Stimulated activated CD4-positive, alpha-beta T cell treated with anti-CD3 and anti-CD28 coated beads, Interleukin-15, amount 100 ng/mL, for 48 hours (primary cell): ENCODE measurements around the gene ZNF467.
A peak's percentile ranks its signal among the peaks of the same experiment; 100 is the strongest.

Experiments
- DNase-seq, 2 donors: peaks; one replicate each; pipeline ENCODE4 v3.0.0-alpha.2; 2020; ENCODE audit warnings: low read depth in 2 of 2

ZNF467 gene

GRCh38 chr7:149806726-149807125, 33.3 kb upstream of the ZNF467 start:
- no peak for DNase-seq

- DNase-seq, result no peak
These were observed 30.7 kb upstream of the ZNF467 start for GRCh38 chr7:149804106-149804505.

GRCh38 chr7:149803551-149804074, 30.2 kb upstream of the ZNF467 start:
- DNase-seq, result no peak

DNA sequence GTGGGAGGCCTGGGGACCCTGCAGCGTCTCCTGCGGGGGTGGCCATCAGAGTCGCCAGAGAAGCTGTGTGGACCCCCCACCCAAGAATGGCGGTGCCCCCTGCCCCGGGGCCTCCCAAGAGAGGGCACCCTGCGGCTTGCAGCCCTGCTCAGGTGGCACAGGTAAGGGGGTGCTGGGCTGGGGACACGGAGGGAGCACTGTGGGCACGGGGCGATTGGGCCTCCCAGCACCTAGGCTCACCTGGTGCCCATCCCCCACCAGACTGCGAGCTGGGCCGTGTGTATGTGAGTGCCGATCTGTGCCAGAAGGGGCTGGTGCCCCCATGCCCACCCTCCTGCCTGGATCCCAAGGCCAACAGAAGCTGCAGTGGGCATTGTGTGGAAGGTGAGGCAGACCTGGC, 29.6 kb upstream of the ZNF467 start:
- no peak for DNase-seq

- DNase-seq, result no peak
These were observed 28.4 kb upstream of the ZNF467 start for GRCh38 chr7:149801816-149802215.

DNA sequence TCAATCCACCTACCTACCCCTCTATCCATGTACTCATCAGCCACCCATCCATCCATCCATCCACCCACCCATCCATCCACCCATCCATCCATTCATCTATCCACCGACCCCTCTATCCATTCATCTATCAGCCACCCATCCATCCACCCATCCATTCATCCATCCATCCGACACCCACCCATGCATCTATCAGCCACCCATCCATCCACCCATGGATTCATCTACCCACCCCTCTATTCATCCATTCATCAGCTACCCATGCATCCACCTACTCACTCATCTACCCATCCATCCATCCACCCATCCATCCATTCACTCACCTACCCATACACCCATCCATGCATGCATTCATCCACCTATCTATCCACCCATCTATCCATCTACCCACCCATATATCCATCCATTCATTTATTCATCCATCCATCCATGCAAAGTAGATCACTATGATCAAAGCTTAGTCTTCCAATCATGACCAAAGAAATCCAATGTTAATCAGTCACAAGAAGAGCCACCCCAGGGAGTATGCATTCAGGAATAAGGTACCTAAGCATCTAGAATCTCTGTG, 27.7 kb upstream of the ZNF467 start:
- no peak for DNase-seq

GRCh38 chr7:149800169-149800555, 26.8 kb upstream of the ZNF467 start:
- DNase-seq, result no peak

DNA sequence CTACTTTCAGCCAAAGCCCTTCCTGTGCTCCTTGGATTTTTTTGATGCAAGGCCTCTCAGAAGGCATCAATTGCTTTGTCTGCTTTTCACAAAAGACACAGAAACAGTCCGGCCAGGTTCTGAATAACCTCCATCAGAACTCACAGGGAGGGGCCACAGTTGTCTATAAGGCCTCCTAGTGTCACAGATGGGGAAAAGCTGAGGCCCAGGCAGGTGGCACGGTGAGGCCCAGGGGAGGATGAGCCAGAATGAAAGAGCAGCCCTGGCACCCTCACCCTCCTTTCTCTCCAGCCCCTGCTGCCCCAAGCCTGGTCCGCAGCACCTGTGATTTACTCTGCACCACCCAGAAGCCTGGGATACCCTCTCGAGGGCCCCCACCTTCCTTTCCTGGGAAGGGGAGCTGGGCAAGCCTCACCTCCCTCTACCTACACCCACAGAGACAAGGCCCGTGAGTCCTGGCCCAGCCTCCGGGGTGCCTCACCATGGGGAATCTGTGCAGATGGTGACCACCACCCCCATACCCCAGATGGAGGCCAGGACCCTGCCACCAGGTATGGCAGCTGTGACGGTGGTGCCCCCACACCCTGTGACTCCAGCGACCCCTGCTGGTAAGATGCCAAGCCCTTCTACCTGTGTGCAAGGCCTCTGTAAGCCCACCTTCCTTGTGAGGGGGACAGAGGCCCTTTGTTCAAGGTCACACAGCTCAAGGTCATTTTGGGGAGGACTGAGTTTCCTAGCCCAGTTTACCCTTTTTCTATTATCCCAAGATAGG, 26.2 kb upstream of the ZNF467 start:
- DNase-seq, result peak; percentile 16 to 50

GRCh38 chr7:149797771-149798170, 24.4 kb upstream of the ZNF467 start:
- no peak for DNase-seq

DNA sequence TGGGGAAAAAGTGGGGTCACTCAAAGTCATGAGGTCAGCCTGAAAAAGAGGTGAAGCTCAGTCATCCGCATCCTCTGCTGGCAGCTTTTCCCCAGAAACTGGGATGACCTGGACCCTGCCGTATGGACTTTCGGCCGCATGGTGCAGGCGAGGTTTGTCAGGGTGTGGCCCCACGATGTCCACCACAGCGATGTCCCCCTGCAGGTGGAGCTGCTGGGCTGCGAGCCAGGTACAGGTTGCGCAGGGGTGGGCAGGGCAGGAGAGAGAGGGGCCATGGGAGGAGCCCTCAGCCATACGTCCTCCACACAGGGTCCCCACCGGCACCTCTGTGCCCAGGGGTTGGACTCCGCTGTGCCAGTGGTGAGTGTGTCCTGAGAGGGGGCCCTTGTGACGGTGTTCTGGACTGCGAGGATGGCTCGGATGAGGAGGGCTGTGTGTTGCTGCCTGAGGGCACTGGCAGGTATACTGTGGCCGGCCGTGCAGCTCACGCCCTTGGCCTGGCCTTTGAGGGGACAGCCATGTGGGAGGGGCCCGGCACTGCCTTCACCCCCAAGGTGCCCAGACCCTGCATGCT, 23.0 kb upstream of the ZNF467 start:
- DNase-seq, result no peak

DNA sequence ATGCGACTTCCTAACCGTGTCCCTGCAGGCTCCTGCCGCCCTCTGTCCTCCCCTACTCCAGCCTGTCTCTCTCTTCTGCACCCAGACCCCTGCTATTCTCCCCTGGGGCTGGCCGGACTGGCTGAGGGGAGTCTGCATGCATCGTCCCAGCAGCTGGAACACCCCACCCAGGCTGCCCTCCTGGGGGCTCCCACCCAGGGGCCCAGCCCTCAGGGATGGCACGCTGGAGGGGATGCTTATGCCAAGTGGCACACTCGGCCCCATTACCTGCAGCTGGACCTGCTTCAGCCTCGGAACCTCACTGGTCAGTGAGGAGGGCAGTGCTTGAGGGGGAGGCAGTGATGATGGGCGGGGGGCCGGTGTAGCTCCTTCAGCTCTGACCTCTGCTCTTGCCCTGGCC, 21.7 kb upstream of the ZNF467 start:
- no peak for DNase-seq

DNA sequence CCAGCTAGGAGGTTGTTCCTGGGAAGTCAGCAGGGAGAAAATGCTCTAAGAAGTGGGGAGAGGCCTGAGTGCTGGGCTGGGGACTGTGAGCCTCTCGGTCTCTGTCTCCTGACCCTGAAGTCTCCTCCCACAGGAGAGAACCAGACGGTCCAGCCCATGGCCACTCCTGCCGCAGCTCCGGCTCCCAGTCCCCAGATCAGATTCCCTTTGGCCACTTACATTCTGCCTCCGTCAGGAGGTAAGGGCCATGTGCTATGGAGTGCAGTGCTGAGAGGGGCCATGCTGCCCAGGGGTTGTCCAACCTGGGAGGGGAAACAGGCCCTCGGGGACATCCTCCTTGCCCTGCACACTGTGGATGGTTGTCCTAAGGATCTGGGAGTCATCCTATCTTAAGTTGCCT, 21.3 kb upstream of the ZNF467 start:
- no peak for DNase-seq

DNA sequence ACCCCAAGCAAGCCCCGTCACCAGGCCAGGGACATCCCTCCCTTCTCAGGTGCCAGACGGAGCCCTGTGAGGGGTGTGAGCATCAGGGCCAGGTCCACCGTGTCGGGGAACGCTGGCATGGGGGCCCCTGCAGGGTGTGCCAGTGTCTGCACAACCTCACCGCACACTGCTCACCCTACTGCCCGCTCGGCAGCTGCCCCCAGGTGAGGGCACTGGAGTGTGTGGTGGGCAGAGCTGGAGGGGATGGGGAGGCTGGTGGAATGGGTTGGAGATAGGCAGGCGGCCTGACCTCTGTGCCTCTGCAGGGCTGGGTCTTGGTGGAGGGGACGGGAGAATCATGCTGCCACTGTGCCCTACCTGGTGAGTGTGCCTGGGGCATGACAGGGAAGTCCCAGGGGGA, 19.9 kb upstream of the ZNF467 start:
- DNase-seq, result no peak

- no peak for DNase-seq
These were observed 18.8 kb upstream of the ZNF467 start for GRCh38 chr7:149792220-149792595.

GRCh38 chr7:149791411-149792219, 18.2 kb upstream of the ZNF467 start:
- DNase-seq, result no peak

GRCh38 chr7:149790754-149791360, 17.5 kb upstream of the ZNF467 start:
- DNase-seq, result no peak

DNA sequence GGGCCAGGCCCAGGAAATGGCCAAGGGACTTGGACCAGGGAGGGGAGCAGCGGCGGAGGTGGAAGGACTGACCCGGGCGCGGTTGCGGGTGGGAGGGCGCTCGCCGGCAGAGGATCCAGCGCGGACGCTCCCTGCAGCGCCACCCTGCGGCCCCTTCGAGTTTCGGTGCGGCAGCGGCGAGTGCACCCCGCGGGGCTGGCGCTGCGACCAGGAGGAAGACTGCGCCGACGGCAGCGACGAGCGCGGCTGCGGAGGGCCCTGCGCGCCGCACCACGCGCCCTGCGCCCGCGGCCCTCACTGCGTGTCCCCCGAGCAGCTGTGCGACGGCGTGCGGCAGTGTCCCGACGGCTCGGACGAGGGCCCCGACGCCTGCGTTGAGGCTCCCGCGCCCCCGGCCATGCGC, 16.8 kb upstream of the ZNF467 start:
- peak in 1 of 2 donors; percentile 35 for DNase-seq

DNA sequence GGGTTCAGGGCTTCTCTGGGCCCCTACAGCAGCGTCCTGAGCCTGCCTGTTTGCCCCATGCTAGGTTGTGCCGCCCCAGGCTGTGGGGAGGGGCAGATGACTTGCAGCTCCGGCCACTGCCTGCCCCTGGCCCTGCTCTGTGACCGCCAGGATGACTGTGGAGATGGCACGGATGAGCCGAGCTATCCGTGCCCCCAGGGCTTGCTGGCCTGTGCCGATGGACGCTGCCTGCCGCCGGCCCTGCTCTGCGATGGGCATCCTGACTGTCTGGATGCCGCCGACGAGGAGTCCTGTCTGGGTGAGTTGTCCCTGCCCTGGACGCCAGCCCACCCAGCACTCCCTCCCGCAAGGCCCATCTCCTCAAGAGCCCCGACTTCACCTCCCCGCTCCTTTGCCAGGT, 15.7 kb upstream of the ZNF467 start:
- DNase-seq, result no peak

GRCh38 chr7:149788300-149788851, 15.0 kb upstream of the ZNF467 start:
- no peak for DNase-seq

DNA sequence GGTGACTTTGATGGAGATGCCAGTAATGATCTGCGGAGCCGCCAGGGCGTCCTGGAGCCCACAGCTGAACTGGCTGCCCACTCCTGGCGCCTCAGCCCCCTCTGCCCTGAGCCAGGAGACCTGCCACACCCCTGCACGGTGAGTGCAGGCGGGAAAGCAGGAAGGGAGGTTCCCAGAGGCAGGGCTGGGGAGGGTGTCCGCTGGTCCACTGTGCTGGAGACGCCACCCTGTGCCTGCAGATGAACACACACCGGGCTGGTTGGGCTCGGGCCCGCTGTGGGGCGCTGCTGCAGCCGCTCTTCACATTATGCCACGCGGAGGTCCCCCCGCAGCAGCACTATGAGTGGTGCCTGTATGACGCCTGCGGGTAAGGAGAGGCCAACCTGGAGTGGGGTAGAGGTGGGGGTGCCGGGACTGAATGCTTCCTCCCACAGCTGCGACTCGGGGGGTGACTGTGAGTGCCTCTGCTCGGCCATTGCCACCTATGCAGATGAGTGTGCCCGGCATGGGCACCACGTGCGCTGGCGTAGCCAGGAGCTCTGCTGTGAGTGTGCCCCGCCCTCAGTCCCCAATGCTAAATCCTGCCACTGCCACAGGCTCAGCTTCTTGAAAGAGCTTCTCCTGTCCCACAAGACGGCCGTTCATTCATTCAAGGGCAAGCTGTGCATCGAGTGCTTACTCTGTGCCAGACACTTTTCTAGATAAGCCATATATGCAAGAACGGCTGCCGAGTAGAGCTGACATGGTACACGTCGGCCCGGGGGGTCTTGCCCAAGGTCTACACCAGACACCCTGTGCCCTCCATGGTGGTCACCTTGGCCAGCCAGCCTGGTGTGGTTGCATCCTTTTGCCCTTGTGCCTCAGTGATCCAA, 14.3 kb upstream of the ZNF467 start:
- peak in 1 of 2 donors; percentile 23 for DNase-seq

DNA sequence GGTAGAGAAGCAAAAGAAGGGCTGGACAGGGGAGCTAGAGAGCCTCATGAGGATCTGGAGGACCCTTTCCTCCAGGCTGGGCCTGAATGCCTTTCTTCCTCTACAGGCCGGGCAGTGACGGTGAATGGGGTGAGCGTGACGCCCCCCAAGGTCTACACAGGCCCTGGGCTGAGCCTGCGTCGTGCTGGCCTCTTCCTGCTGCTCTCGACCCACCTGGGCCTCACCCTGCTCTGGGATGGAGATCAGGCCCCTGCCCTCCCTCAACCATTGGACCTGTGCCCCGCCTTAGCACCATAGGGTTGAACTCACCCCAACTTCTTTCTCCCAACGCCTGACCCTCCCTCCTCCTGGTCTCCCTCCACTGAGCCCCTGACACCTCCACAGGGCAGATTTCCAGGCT, 12.6 kb upstream of the ZNF467 start:
- DNase-seq, result no peak
